BE2C (cell line): ENCODE data around the gene HSD17B2.

Source experiments
- DNase-seq: peaks from one replicate; pipeline ENCODE4 v3.0.0-alpha.2; 2020
- H3K27me3 ChIP-seq: fragments of 250-450 bp; sonication (Bioruptor Pico); 2 replicates; pipeline ENCODE4 v1.5.1; 2020; ENCODE audit warnings: mild to moderate bottlenecking
- H3K36me3 ChIP-seq: fragments of 250-450 bp; sonication (Bioruptor Pico); 2 replicates; pipeline ENCODE4 v1.5.1; 2020; ENCODE audit warnings: mild to moderate bottlenecking
- H3K4me1 ChIP-seq: fragments of 250-450 bp; sonication (Bioruptor Pico); 2 replicates; pipeline ENCODE4 v1.5.1; 2020
- H3K4me3 ChIP-seq: 2 replicates; pipeline ENCODE4 v1.5.1; 2011; ENCODE audit warnings: low read depth, low read length
- H3K9me3 ChIP-seq: fragments of 250-450 bp; sonication (Bioruptor Pico); 2 replicates; pipeline ENCODE4 v1.5.1; 2020
- CTCF ChIP-seq: IDR thresholded peaks from 2 replicates; pipeline ENCODE4 v1.5.1; 2012; ENCODE audit warnings: mild to moderate bottlenecking, low read depth, low read length

The HSD17B2 gene

GRCh38 chr16:82072313-82072712 is 37.3 kb downstream of the HSD17B2 start:
- DNase-seq: no peak
- H3K4me3 ChIP-seq: no peak overlapping the region
- no peaks in the 10 kb centered on the region for H3K36me3 ChIP-seq
- no peak for TF ChIP-seq CTCF
- no peaks in the 10 kb centered on the region for H3K4me1 ChIP-seq
- no peaks in the 10 kb centered on the region for H3K9me3 ChIP-seq
- no peaks in the 10 kb centered on the region for H3K27me3 ChIP-seq

GRCh38 chr16:82074019-82074558 is 39.0 kb downstream of the HSD17B2 start:
- DNase-seq: no peak
- Histone ChIP-seq H3K36me3 (no peaks in the 10 kb centered on the region), H3K9me3 (no peaks in the 10 kb centered on the region), H3K4me3 (no peak overlapping the region), H3K4me1 (no peaks in the 10 kb centered on the region), H3K27me3 (no peaks in the 10 kb centered on the region)
- no peak for TF ChIP-seq CTCF

- no peak for TF ChIP-seq CTCF
These were observed 43.1 kb downstream of the HSD17B2 start for GRCh38 chr16:82078125-82078524.

GRCh38 chr16:82079892-82080291 is 44.8 kb downstream of the HSD17B2 start:
- TF ChIP-seq CTCF: no peak

More at GRCh38 chr16:82078125-82078524, 43.1 kb downstream of the HSD17B2 start:
- H3K4me1 ChIP-seq: no peaks in the 10 kb centered on the region
- no peaks in the 10 kb centered on the region for H3K36me3 ChIP-seq
- no peak overlapping the region for H3K4me3 ChIP-seq
- no peaks in the 10 kb centered on the region for H3K9me3 ChIP-seq
- H3K27me3 ChIP-seq: no peaks in the 10 kb centered on the region
- DNase-seq: no peak

GRCh38 chr16:82081264-82081663 is 46.2 kb downstream of the HSD17B2 start:
- no peaks in the 10 kb centered on the region for H3K4me1 ChIP-seq

More at GRCh38 chr16:82079892-82080291, 44.8 kb downstream of the HSD17B2 start:
- Histone ChIP-seq H3K4me3 (no peak overlapping the region), H3K27me3 (no peaks in the 10 kb centered on the region), H3K36me3 (no peaks in the 10 kb centered on the region), H3K4me1 (no peaks in the 10 kb centered on the region), H3K9me3 (no peaks in the 10 kb centered on the region)
- no peak for DNase-seq

More at GRCh38 chr16:82081264-82081663, 46.2 kb downstream of the HSD17B2 start:
- no peak overlapping the region for H3K4me3 ChIP-seq
- TF ChIP-seq CTCF: no peak
- H3K27me3 ChIP-seq: no peaks in the 10 kb centered on the region
- H3K36me3 ChIP-seq: no peaks in the 10 kb centered on the region
- no peak for DNase-seq
- no peaks in the 10 kb centered on the region for H3K9me3 ChIP-seq
